ENCODE results near the gene DDI2. TPM values are rescaled to one million over a fixed set of nuclear protein-coding genes. Genes with fewer than 3 reads are reported as not detected.

DDI2 gene
- total and polyA plus RNA-seq, 9 of the 15 experiments (the other 6 are each of a cell fraction or from before 2014, with no cell fraction given): 6.5 to 48.4 (median 21.2) TPM

GRCh38 chr1:15595809-15596617 lies 21.2 kb upstream of the DDI2 start:
- CTCF ChIA-PET (ENCODE audit: low intra/inter-chr PET ratio): interaction anchor here (1.9 kb wide), 1 partner anchor 145 kb away, joined by 15 read pairs; no protein-coding TSS in a partner anchor
- POLR2A ChIA-PET: interaction anchor here (0.5 to 1.4 kb wide), 8 partner anchors 9 to 105 kb away, joined by 3 to 4 read pairs (median 3); no protein-coding TSS in a partner anchor
- no peak overlapping the region for H3K9ac ChIP-seq (ENCODE audit: insufficient read depth in 1 of 2, low read depth in 2 of 2, low read length in 2 of 2)
- no peaks in the 10 kb centered on the region for H3K79me2 ChIP-seq (ENCODE audit: control insufficient read depth, insufficient read depth, low read length)
- no peaks in the 10 kb centered on the region for H3K9me3 ChIP-seq (replicated peaks; ENCODE audit: control insufficient read depth, insufficient read depth, low read depth, low read length)
- BruUV-seq (replicated peaks): no TSS peak
- no peaks in the 10 kb centered on the region for H3K27me3 ChIP-seq (ENCODE audit: control insufficient read depth in 2 of 2, insufficient read depth in 2 of 2, low read length in 2 of 2)
- H3K4me1 ChIP-seq (replicated peaks in 1 of 2; ENCODE audit: control insufficient read depth in 2 of 2, insufficient read depth in 2 of 2, low read length in 2 of 2): peaks cover 0 to 4% of the 10 kb centered on the region in 2 experiments; a peak in 2 of 5 replicates
- no peak overlapping the region for H3K4me2 ChIP-seq (ENCODE audit: insufficient read depth, low read length)
- no peak for FAIRE-seq
- WGBS (ENCODE audit: insufficient coverage, low coverage, missing lambda C conversion rate): 16% methylated on average over 5 of the region's 5 CpGs
- H4K20me1 ChIP-seq (replicated peaks; ENCODE audit: control insufficient read depth, insufficient read depth, low read length): no peaks in the 10 kb centered on the region
- H3K27ac ChIP-seq (ENCODE audit: extremely low read depth, low read depth, low read length): no peak overlapping the region
- H3K9me1 ChIP-seq (ENCODE audit: control insufficient read depth, insufficient read depth, low read length): no peaks in the 10 kb centered on the region
- H3K36me3 ChIP-seq (ENCODE audit: control insufficient read depth, insufficient read depth, low read length): no peaks in the 10 kb centered on the region
- H2AFZ ChIP-seq (ENCODE audit: low read depth, low read length): no peak overlapping the region
- in situ Hi-C loops (cut with MboI): no loop called here
- H3K4me3 ChIP-seq: no peak overlapping the region
- intact Hi-C loops (cut with micrococcal nuclease): loop anchor here (1.0 kb wide), 1 partner anchor 145 kb away; no protein-coding TSS in a partner anchor
- no peak for ATAC-seq
- DNase-seq (ENCODE audit: extremely low read depth in 1 of 4, low spot score in 3 of 4): no peak
- no peak for TF ChIP-seq ZNF707 (CRISPR knock-in tag; conservative IDR thresholded peaks at IDR 0.05)
- TF ChIP-seq NR2C2 (CRISPR knock-in tag; IDR thresholded peaks at IDR 0.05): no peak
- no peak for TF ChIP-seq NR2C2 (tag; IDR thresholded peaks at IDR 0.05)
- TF ChIP-seq HDAC8 (tag; IDR thresholded peaks at IDR 0.05): no peak
- TF ChIP-seq GATAD2A (IDR thresholded peaks at IDR 0.05): no peak
- no peak for TF ChIP-seq HOXB6 (CRISPR knock-in tag; IDR thresholded peaks at IDR 0.05; ENCODE audit: borderline replicate concordance)
- no peak for TF ChIP-seq TBP (optimal IDR thresholded peaks at IDR 0.05; ENCODE audit: low read depth, low read length)
- TF ChIP-seq IRF2 (CRISPR knock-in tag; IDR thresholded peaks at IDR 0.05): no peak
- TF ChIP-seq REST (IDR thresholded peaks at IDR 0.05; ENCODE audit: borderline replicate concordance): no peak
- TF ChIP-seq REST (CRISPR knock-in tag; IDR thresholded peaks at IDR 0.05; ENCODE audit: low read depth): no peak
- TF ChIP-seq TCF3 (CRISPR knock-in tag; IDR thresholded peaks at IDR 0.05): no peak
- TF ChIP-seq CTCF (IDR thresholded peaks at IDR 0.05 in 2 of 3, conservative IDR thresholded peaks at IDR 0.05 in 1 of 3; ENCODE audit: insufficient read depth in 2 of 3, low read depth in 1 of 3, low read length in 3 of 3): no peak
- no peak for TF ChIP-seq FOXJ2 (tag; IDR thresholded peaks at IDR 0.05)
